Left renal pelvis (tissue), 4 donors: ENCODE results near the gene CTSG. TPM values are rescaled to one million over a fixed set of nuclear protein-coding genes. Genes with fewer than 3 reads are reported as not detected.
"Not testable (repeated sequence)": the region's sequence is repeated elsewhere in the genome, so short reads cannot be mapped to it uniquely, and the experiment has no call there.

Experiments used
- DNase-seq, 4 donors: peaks; one replicate each; pipeline ENCODE4 v3.0.0-alpha.2; 2013; ENCODE audit warnings: low read depth in 4 of 4, low spot score in 3 of 4
- polyA plus RNA-seq, 4 donors: library from polyadenylated mRNA; unstranded; fragments of 120-200 nt; gene quantifications; one replicate each; pipeline ENCODE4 v1.2.1, GENCODE V29; 2013; ENCODE audit not compliant: insufficient read length in 4 of 4

The CTSG gene
- under 1 TPM; 0.30 to 0.95 (median 0.54) TPM for polyA plus RNA-seq

DNA sequence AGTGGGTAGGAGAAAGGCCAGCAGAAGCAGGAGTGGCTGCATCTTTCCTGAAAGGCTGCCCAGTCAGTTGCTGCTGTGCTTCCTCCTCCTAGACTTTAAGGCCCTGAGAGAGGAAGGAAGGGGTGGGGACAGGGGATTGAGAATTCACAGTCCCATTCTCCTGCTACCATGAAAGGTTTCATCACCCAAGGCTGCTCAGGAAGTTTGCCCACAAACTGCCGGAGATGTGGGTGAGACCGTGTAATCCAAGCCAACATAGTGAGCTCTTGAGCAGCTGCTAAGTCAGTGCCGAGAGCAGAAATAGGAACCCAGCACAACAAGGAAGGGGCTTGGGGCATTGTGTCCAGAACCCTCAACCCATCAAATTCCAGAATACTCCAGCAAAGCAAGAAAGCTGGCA, at the start of gene CTSG:
Gene CTSG, minus strand, starts transcription at position 69 of the 400 bp plus-strand sequence. Its CDS starts 27 bp downstream, at position 42.
- no peak for DNase-seq

- no peak for DNase-seq
Observed at GRCh38 chr14:24613747-24614146, 37.7 kb upstream of the CTSG start.

- DNase-seq = no peak
Observed at GRCh38 chr14:24613241-24613640, 37.2 kb upstream of the CTSG start.

- DNase-seq = no peak
Observed at GRCh38 chr14:24612196-24612595, 36.1 kb upstream of the CTSG start.

GRCh38 chr14:24609655-24610344, 33.8 kb upstream of the CTSG start, which contains the start of gene GZMH:
Gene GZMH (minus strand): TSS chr14:24609685. CDS start chr14:24609613, 72 bp downstream.
- no peak for DNase-seq

- DNase-seq = no peak
Observed at GRCh38 chr14:24607635-24608514, 31.8 kb upstream of the CTSG start.

DNA sequence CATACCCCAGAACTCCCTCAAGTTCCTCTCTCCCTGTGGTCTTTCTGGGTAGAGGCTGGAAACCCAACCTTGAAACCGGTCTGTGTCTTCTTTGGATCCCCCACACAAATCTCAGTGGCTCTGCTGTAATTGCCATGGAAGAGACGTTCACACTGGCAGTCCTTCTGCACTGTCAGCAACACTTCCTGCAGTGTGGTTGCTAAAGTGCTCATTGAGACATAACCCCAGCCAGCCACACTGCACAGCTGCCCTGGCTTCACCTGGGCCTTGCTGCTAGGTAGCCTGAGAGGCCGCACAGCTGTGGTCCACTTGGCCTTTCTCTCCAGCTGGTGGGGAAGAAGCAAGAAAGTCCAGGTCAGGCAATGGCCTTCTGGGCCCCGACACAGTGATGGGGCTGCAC, 31.0 kb upstream of the CTSG start:
- DNase-seq = no peak

DNA sequence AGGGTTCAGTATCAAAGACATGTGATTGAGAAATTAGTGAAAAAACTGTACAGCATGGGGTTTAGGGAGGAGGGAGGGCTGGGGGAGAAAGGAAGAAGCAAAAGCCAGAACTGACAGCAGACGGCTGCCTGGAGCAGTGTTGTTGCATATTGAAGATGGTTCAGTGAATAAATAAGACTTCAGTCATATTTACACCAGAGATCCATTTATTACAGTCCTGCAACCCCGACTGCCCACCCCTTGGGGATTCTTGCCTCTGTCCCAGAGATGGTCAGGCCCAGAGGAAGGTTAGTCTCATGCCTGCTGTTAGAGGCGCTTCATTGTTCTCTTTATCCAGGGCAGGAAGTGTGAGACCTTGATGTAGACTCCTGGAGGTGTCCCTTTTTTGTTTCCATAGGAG, 30.2 kb upstream of the CTSG start:
- DNase-seq = no peak

DNA sequence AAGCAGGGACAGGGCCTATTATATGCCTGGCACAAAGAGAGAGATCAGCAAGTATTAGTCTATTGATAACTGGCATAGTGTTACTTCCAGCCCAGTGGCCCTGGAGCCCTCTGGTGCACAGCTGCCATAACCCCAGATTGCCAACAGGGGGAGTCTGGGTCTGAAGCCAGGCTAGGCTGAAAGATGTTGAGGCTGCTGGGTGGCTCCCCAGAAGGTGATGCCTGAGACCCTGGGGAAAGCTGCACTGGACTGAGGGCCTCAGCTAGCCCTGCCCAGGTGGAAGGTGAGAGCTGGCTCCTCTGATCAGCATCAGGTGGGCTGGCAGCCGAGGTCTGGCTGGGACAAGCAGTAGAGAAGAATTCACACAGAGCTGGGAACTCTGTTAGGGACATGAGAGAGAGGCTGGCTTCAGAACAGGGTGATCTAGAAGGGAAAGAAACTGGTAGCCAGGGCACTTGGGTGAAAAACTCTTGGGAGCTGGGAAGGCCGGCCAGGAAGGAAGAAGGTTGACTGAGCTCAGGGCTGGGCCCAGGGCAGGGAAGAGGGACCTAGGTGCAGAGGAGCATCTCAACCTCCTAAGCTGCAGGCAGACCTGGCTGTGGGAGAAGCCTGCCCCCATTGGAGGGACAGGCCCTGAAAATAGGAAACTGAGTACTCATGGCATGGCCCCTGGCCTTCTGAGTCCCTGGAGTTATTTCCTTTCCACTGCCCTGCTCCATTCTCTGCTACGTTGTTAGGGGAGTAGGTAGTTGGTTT, 29.6 kb upstream of the CTSG start:
- DNase-seq = no peak

- no peak for DNase-seq
Observed at GRCh38 chr14:24597403-24597802, 21.4 kb upstream of the CTSG start.

- no peak for DNase-seq
Observed at GRCh38 chr14:24595073-24595808, 19.2 kb upstream of the CTSG start.

GRCh38 chr14:24591004-24591403, 15.0 kb upstream of the CTSG start:
- not testable (repeated sequence) for DNase-seq

DNA sequence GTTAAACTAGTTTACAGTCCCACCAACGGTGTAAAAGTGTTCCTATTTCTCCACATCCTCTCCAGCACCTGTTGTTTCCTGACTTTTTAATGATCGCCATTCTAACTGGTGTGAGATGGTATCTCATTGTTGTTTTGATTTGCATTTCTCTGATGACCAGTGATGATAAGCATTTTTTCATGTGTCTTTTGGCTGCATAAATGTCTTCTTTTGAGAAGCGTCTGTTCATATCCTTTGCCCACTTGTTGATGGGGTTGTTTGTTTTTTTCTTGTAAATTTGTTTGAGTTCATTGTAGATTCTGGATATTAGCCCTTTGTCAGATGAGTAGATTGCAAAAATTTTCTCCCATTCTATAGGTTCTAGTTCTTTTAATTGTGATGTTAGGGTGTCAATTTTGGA, 8.4 kb upstream of the CTSG start:
- DNase-seq = not testable (repeated sequence)

DNA sequence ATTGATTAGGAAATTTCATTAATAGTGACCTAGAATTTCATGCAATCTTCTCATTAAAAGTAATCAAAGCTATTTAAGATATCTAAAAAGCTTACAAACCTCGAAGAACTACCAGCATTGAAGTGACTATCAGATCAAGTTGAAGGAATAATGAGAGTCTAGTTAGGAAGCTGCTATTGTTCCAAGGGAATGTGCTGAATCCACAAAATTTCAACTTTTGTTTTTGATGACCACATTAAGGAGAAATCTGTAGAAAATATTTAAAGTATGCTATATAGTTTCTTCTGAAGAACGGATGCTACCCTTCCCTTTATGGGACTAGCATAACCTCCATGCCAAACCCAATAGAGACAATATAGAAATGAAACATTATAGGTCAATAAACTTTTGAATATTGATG, 2.5 kb upstream of the CTSG start:
- DNase-seq = no peak

- no peak for DNase-seq
Observed at GRCh38 chr14:24576771-24577170, 721 bp upstream of the CTSG start.

DNA sequence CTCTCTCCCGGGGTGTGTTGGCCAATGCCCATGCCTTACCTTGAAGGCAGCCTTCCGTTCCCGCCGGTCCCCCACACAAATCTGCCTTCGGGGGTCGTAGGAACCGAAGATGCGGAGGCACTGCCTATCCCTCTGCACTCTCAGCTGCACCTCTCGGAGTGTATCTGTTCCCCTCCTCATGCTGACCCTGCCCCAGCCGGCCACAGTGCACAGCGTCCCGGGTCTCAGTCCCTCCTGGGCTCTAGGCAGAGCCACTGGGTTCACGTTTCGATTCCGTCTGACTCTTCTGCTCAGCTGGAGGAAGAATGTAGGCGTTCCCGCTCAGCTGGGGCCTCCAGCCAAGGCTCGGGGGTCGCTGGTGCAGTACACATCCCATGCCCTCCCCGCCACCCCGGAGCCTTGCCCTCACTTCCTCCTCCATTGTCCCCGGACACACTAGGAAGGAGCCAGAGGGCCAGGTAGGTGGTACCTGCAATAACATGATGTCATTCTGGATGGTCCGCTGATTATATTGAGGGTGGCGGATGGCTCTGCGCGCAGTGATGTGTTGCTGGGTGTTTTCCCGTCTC, 1.8 kb downstream of the CTSG start:
- no peak for DNase-seq

GRCh38 chr14:24566318-24566717, 9.7 kb downstream of the CTSG start:
- no peak for DNase-seq

DNA sequence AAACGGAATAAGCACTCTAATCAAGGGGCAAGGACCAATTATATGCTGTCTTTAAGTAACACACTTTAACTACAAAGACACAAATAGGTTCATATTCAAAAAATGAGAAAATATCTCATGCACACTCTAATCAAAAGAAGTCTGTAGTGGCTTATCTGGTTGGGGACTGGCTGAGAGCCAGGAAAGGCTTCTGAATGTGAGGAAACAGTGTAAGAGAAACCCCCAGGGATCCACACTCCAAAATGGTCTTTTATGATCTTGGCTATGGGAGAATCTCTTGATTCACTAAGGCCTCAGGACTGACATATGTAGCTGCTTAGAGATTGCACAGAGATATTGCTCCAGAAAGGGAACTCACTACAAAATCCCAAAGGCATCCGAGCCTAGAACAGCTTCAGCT, 10.3 kb downstream of the CTSG start:
- DNase-seq = no peak

GRCh38 chr14:24563505-24563904, 12.5 kb downstream of the CTSG start:
- DNase-seq = no peak

GRCh38 chr14:24556756-24557155, 19.3 kb downstream of the CTSG start:
- DNase-seq = no peak
